ENCODE data around the gene SIK3.

The SIK3 gene

DNA sequence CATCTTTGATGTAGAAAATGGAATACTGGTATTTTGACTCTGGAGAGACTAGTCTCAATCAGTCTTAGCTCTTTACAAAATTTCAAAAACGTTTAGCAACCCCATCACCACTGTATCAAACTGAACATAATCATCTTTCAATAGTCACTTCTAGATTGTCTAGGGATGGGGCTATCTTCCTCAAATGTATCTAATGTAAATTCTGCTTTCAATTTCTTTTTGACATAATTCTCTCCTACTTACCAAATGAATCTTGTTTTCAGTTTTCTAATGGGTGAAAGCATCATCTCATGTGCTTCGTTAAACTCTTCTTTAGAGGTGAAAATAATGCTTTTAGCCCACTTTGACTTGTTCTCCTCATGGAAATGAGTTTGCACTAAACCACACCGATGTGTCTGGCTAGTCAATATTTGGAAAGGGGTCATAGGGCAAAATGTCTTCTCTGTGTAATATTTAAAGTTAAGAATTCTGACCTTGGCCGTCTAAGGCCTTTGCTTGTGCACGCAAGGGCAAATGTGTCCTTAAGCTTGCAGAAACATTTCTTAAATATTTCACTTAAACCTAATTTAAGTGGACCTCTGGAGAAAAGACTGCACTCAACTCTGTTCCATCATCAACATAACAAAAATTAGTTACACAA, 5.2 kb downstream of the SIK3 start:
- no peak for TF ChIP-seq EZH2 (IDR thresholded peaks at IDR 0.05; ENCODE audit: borderline replicate concordance, low read depth, low read length, severe bottlenecking)
- TF ChIP-seq, protein P1, sequence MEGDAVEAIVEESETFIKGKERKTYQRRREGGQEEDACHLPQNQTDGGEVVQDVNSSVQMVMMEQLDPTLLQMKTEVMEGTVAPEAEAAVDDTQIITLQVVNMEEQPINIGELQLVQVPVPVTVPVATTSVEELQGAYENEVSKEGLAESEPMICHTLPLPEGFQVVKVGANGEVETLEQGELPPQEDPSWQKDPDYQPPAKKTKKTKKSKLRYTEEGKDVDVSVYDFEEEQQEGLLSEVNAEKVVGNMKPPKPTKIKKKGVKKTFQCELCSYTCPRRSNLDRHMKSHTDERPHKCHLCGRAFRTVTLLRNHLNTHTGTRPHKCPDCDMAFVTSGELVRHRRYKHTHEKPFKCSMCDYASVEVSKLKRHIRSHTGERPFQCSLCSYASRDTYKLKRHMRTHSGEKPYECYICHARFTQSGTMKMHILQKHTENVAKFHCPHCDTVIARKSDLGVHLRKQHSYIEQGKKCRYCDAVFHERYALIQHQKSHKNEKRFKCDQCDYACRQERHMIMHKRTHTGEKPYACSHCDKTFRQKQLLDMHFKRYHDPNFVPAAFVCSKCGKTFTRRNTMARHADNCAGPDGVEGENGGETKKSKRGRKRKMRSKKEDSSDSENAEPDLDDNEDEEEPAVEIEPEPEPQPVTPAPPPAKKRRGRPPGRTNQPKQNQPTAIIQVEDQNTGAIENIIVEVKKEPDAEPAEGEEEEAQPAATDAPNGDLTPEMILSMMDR (IDR thresholded peaks at IDR 0.05; ENCODE audit: borderline replicate concordance, extremely low read depth, low read length, poor library complexity, severe bottlenecking): no peak
- Histone ChIP-seq H3K9ac (ENCODE audit: low read depth, low read length) (no peak overlapping the region), H3K36me3 (ENCODE audit: insufficient read depth, low read length) (no peaks in the 10 kb centered on the region), H3K4me3 (ENCODE audit: low read depth in 1 of 2, low read length in 2 of 2) (no peak overlapping the region), H3K27me3 (ENCODE audit: insufficient read depth, low read length, poor library complexity) (no peaks in the 10 kb centered on the region), H4K20me1 (ENCODE audit: insufficient read depth, low read length) (peaks cover 23% of the 10 kb centered on the region; the same call in 1 of the 2 replicates), H3K4me1 (ENCODE audit: insufficient read depth, low read length) (peaks cover 24% of the 10 kb centered on the region), H2AFZ (ENCODE audit: low read depth, low read length) (no peak overlapping the region), H3K79me2 (ENCODE audit: insufficient read depth, low read length) (peaks cover 94% of the 10 kb centered on the region), H3K27ac (ENCODE audit: low read length) (no peak overlapping the region), H3K4me2 (ENCODE audit: insufficient read depth, low read length) (no peak overlapping the region), H3K9me3 (ENCODE audit: insufficient read depth, low read length, severe bottlenecking) (no peaks in the 10 kb centered on the region)
- DNase-seq (no peak), ATAC-seq (ENCODE audit: insufficient read depth, low read depth) (no peak)

DNA sequence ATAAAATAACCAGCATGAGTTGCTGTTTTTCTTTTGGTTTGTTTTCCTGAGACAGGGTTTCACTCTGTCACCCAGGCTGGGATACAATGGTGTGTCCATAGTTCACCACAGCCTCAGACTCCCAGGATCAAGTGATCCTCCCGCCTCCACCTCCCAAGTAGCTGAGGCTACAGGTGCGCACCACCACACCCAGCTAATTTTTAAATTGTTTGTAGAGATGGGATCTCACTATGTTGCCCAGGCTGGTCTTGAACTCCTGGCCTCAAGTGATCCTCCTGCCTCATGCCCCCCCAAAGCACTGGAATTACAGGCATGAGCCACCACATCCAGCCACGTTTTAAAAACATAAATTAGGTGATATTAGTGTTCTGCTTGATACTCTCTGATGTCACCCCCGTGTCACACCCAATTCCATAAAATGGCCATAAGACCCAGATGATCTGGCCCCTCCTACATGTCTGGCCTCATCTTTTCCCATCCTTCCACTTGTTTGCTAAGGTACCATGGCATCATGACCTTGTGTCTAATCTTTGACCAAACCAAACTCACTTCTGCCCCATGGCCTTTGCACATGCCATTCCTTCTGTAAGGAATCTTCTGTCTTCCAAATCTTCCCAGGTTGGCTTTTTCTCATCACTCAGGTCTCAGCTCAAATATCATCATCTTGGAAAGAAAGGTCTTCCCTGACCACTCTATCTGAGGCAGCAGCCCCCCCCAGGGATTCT, 6.3 kb downstream of the SIK3 start:
- H3K9me3 ChIP-seq (ENCODE audit: insufficient read depth, low read length, severe bottlenecking): no peaks in the 10 kb centered on the region
- no peak overlapping the region for H3K4me2 ChIP-seq (ENCODE audit: insufficient read depth, low read length)
- H3K27ac ChIP-seq (ENCODE audit: low read length): no peak overlapping the region
- H3K4me1 ChIP-seq (ENCODE audit: insufficient read depth, low read length): peaks cover 17% of the 10 kb centered on the region
- H3K36me3 ChIP-seq (ENCODE audit: insufficient read depth, low read length): no peaks in the 10 kb centered on the region
- no peak for TF ChIP-seq EZH2 (IDR thresholded peaks at IDR 0.05; ENCODE audit: borderline replicate concordance, low read depth, low read length, severe bottlenecking)
- TF ChIP-seq, protein P1 (IDR thresholded peaks at IDR 0.05; ENCODE audit: borderline replicate concordance, extremely low read depth, low read length, poor library complexity, severe bottlenecking): no peak
- H3K27me3 ChIP-seq (ENCODE audit: insufficient read depth, low read length, poor library complexity): no peaks in the 10 kb centered on the region
- no peak overlapping the region for H3K4me3 ChIP-seq (ENCODE audit: low read depth in 1 of 2, low read length in 2 of 2)
- ATAC-seq (ENCODE audit: insufficient read depth, low read depth) (no peak), DNase-seq (no peak)
- peaks cover 29% of the 10 kb centered on the region; the same call in 1 of the 2 replicates for H4K20me1 ChIP-seq (ENCODE audit: insufficient read depth, low read length)
- no peak overlapping the region for H3K9ac ChIP-seq (ENCODE audit: low read depth, low read length)
- no peak overlapping the region for H2AFZ ChIP-seq (ENCODE audit: low read depth, low read length)
- peaks cover 92% of the 10 kb centered on the region for H3K79me2 ChIP-seq (ENCODE audit: insufficient read depth, low read length)

DNA sequence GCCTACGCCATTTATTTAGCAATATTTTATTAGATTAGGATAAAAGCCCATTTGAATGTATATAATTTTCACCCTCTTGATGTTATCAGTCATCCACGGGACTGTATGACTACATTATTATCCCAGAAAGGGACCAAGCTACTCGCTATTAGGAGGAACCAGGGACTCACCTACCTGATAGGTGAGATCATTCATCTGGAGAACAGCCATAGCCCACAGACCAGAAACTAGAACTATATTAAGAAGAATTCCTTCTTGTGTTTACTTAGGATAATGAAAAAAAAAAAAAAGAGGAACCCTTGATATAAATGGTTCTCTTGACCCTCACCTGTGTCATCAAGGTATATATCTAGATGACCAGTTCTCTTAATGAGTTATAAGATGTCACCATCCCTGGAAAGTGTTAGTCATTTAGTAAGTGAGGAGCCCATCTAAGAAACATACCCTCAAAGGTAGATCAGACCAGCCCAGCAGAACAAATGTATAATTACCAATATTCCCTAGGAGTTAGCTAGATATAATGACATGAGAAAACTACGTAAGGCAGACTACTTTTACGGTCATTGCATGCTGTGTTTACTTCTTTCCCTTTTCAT, 8.0 kb downstream of the SIK3 start:
- Histone ChIP-seq H3K27me3 (ENCODE audit: insufficient read depth, low read length, poor library complexity) (no peaks in the 10 kb centered on the region), H3K79me2 (ENCODE audit: insufficient read depth, low read length) (peaks cover 84% of the 10 kb centered on the region), H3K9me3 (ENCODE audit: insufficient read depth, low read length, severe bottlenecking) (no peaks in the 10 kb centered on the region), H2AFZ (ENCODE audit: low read depth, low read length) (no peak overlapping the region), H3K4me3 (ENCODE audit: low read depth in 1 of 2, low read length in 2 of 2) (no peak overlapping the region), H4K20me1 (ENCODE audit: insufficient read depth, low read length) (peaks cover 27% of the 10 kb centered on the region; the same call in 1 of the 2 replicates), H3K4me1 (ENCODE audit: insufficient read depth, low read length) (peaks cover under 1% of the 10 kb centered on the region; the same call in 1 of the 2 replicates), H3K9ac (ENCODE audit: low read depth, low read length) (no peak overlapping the region), H3K4me2 (ENCODE audit: insufficient read depth, low read length) (no peak overlapping the region), H3K27ac (ENCODE audit: low read length) (no peak overlapping the region), H3K36me3 (ENCODE audit: insufficient read depth, low read length) (no peaks in the 10 kb centered on the region)
- no peak for TF ChIP-seq EZH2 (IDR thresholded peaks at IDR 0.05; ENCODE audit: borderline replicate concordance, low read depth, low read length, severe bottlenecking)
- TF ChIP-seq, protein P1 (IDR thresholded peaks at IDR 0.05; ENCODE audit: borderline replicate concordance, extremely low read depth, low read length, poor library complexity, severe bottlenecking): no peak
- ATAC-seq (ENCODE audit: insufficient read depth, low read depth) (no peak), DNase-seq (no peak)
